HepG2 (cell line): ENCODE results near the gene MYOM1. TPM values are rescaled to one million over a fixed set of nuclear protein-coding genes. Genes with fewer than 3 reads are reported as not detected.

Source experiments
- ATAC-seq: fragments of 200-7000 bp; cut with Tn5 transposase; 3 replicates; pipeline ENCODE4 v1.9.1; 2020; ENCODE audit warnings: mild to moderate bottlenecking, moderate library complexity
- BruUV-seq: library from RNA; stranded (reverse); fragments of 400-500 nt; replicated peaks from 2 replicates; lab custom pipeline; 2021; lab: Mats Ljungman, UMichigan
- CTCF ChIA-PET: fragments of 300-600 bp; formaldehyde crosslinking; extraction: SDS; loops from one replicate; lab custom pipeline; 2021; ENCODE audit warnings: low total read pairs, inconsistent platforms, low intra/inter-chr PET ratio; lab: Yijun Ruan, JAX
- POLR2A ChIA-PET: fragments of 350-600 bp; sonication (Branson Sonifier 250); formaldehyde crosslinking; loops from one replicate; lab custom pipeline; 2020; ENCODE audit warnings: antibody characterized with exemption, inconsistent platforms; lab: Yijun Ruan, JAX
- DNase-seq: peaks from one replicate; pipeline ENCODE4 v3.0.0-alpha.2; 2015; ENCODE audit warnings: low spot score
- FAIRE-seq: peaks from 3 replicates; lab custom pipeline; 2011; peaks lifted over from hg19 to GRCh38; lab: Jason Lieb, UNC
- H2AFZ ChIP-seq: one replicate; pipeline ENCODE4 v1.6.1; 2011; ENCODE audit warnings: low read length, inconsistent platforms
- H3K27ac ChIP-seq: fragments of 300-600 bp; 3 replicates; pipeline ENCODE4 v1.8.0; 2011; ENCODE audit warnings: mixed run types, mild to moderate bottlenecking, mixed read lengths, low read length, inconsistent platforms; ENCODE audit not compliant: insufficient read depth; ENCODE audit errors: extremely low read length
- H3K27me3 ChIP-seq, 2 experiments: fragments of 200-600 bp in 1 of 2; 2 replicates in 1 of 2; 3 replicates in 1 of 2; pipeline versions ENCODE4 v1.6.0 to v1.8.0; 2011; ENCODE audit warnings: low read length in 2 of 2, mild to moderate bottlenecking in 2 of 2, moderate library complexity in 2 of 2, inconsistent platforms in 1 of 2; ENCODE audit not compliant: insufficient read depth in 2 of 2, control insufficient read depth in 1 of 2
- H3K36me3 ChIP-seq, 2 experiments: fragments of 200-600 bp in 1 of 2; replicated peaks in 1 of 2; 2 replicates in 1 of 2; 3 replicates in 1 of 2; pipeline versions ENCODE4 v1.5.1 to v1.8.0; 2011; ENCODE audit warnings: low read length in 2 of 2, inconsistent platforms in 1 of 2; ENCODE audit not compliant: insufficient read depth in 2 of 2, control insufficient read depth in 1 of 2
- H3K4me1 ChIP-seq: 2 replicates; pipeline ENCODE4 v1.5.1; 2012; ENCODE audit warnings: low read length, inconsistent platforms; ENCODE audit not compliant: insufficient read depth
- H3K4me2 ChIP-seq: 2 replicates; pipeline ENCODE4 v1.6.0; 2011; ENCODE audit warnings: low read depth, low read length, inconsistent platforms
- H3K4me3 ChIP-seq, 3 experiments: fragments of 200-600 bp in 1 of 3; sonication (generic), shearing (Covaris generic) in 1 of 3; replicated peaks in 1 of 3; 2 replicates each; pipeline ENCODE4 v1.5.1; 2011 to 2016; ENCODE audit warnings: low read length in 3 of 3, inconsistent platforms in 2 of 3, low read depth in 2 of 3, mild to moderate bottlenecking in 2 of 3, control low read depth in 1 of 3, mixed read lengths in 1 of 3; ENCODE audit not compliant: insufficient read depth in 1 of 3
- H3K79me2 ChIP-seq: one replicate; pipeline ENCODE4 v1.6.1; 2011; ENCODE audit warnings: low read length, inconsistent platforms; ENCODE audit not compliant: insufficient read depth
- H3K9ac ChIP-seq: 2 replicates; pipeline ENCODE4 v1.6.0; 2011; ENCODE audit warnings: mild to moderate bottlenecking, low read depth, low read length, inconsistent platforms; ENCODE audit not compliant: insufficient read depth
- H3K9me3 ChIP-seq: 2 replicates; pipeline ENCODE4 v1.5.1; 2012; ENCODE audit warnings: mild to moderate bottlenecking, low read length
- H4K20me1 ChIP-seq: 2 replicates; pipeline ENCODE4 v1.6.0; 2011; ENCODE audit warnings: inconsistent platforms, mild to moderate bottlenecking, low read length, moderate library complexity; ENCODE audit not compliant: insufficient read depth
- ASH2L ChIP-seq: fragments of 300-600, 200-600 bp; sonication (generic); IDR thresholded peaks from 2 replicates; pipeline ENCODE4 v1.7.0; 2017; ENCODE audit warnings: low read depth, mild to moderate bottlenecking, moderate library complexity, mixed read lengths, low read length; ENCODE audit not compliant: insufficient read length
- CTCF ChIP-seq: sonication (generic); formaldehyde crosslinking; IDR thresholded peaks from 2 replicates; pipeline ENCODE4 v1.5.0; 2020; ENCODE audit warnings: mild to moderate bottlenecking, missing genetic modification reagents, moderate library complexity
- EHMT2 ChIP-seq: fragments of 200-600 bp; sonication (generic); IDR thresholded peaks from 2 replicates; pipeline ENCODE4 v1.7.0; 2017; ENCODE audit warnings: antibody characterized with exemption, low read depth, low read length, borderline replicate concordance
- GLI4 ChIP-seq: sonication (generic); formaldehyde crosslinking; IDR thresholded peaks from 2 replicates; pipeline ENCODE4 v1.5.1; 2020; ENCODE audit warnings: missing genetic modification reagents, mild to moderate bottlenecking, moderate library complexity, borderline replicate concordance
- MXD1 ChIP-seq: sonication (generic); formaldehyde crosslinking; IDR thresholded peaks from 2 replicates; pipeline ENCODE4 v1.4.0; 2020; ENCODE audit warnings: mild to moderate bottlenecking, missing genetic modification reagents
- NPAS2 ChIP-seq: sonication (generic); formaldehyde crosslinking; IDR thresholded peaks from 2 replicates; pipeline ENCODE4 v1.8.0; 2022; ENCODE audit warnings: mild to moderate bottlenecking, missing genetic modification reagents, borderline replicate concordance
- PRMT3 ChIP-seq: sonication (generic); formaldehyde crosslinking; IDR thresholded peaks from 2 replicates; pipeline ENCODE4 v1.8.1; 2022; ENCODE audit warnings: low read depth, mild to moderate bottlenecking, moderate library complexity, missing genetic modification reagents, borderline replicate concordance
- PRPF4 ChIP-seq: fragments of 200-400 bp; formaldehyde crosslinking; IDR thresholded peaks from 2 replicates; pipeline ENCODE4 v1.6.1; 2016; ENCODE audit warnings: low read length, low read depth; ENCODE audit not compliant: poor library complexity, severe bottlenecking
- RXRA ChIP-seq: sonication (generic); formaldehyde crosslinking; IDR thresholded peaks from 2 replicates; pipeline ENCODE4 v1.5.1; 2020; ENCODE audit warnings: missing genetic modification reagents
- SP2 ChIP-seq: sonication (generic); formaldehyde crosslinking; IDR thresholded peaks from 2 replicates; pipeline ENCODE4 v1.5.1; 2020; ENCODE audit warnings: mild to moderate bottlenecking, missing genetic modification reagents
- THYN1 ChIP-seq: sonication (generic); formaldehyde crosslinking; IDR thresholded peaks from 2 replicates; pipeline ENCODE4 v1.8.1; 2023; ENCODE audit warnings: low read depth, mild to moderate bottlenecking, moderate library complexity, missing genetic modification reagents, borderline replicate concordance
- ZBTB20 ChIP-seq: sonication (generic); formaldehyde crosslinking; IDR thresholded peaks from 2 replicates; pipeline ENCODE4 v1.8.1; 2023; ENCODE audit warnings: missing genetic modification reagents, low read depth, mild to moderate bottlenecking, borderline replicate concordance
- ZKSCAN5 ChIP-seq: sonication (generic); formaldehyde crosslinking; IDR thresholded peaks from 2 replicates; pipeline ENCODE4 v1.5.1; 2020; ENCODE audit warnings: mild to moderate bottlenecking, missing genetic modification reagents
- ZMYM3 ChIP-seq: sonication (generic); formaldehyde crosslinking; IDR thresholded peaks from 2 replicates; pipeline ENCODE4 v1.5.1; 2020; ENCODE audit warnings: mild to moderate bottlenecking, missing genetic modification reagents
- ZNF12 ChIP-seq: sonication (generic); formaldehyde crosslinking; IDR thresholded peaks from 2 replicates; pipeline ENCODE4 v1.5.0; 2020; ENCODE audit warnings: missing genetic modification reagents
- ZNF326 ChIP-seq: sonication (generic); formaldehyde crosslinking; IDR thresholded peaks from 2 replicates; pipeline ENCODE4 v1.4.0; 2020; ENCODE audit warnings: missing genetic modification reagents, borderline replicate concordance
- ZNF678 ChIP-seq: sonication (generic); formaldehyde crosslinking; IDR thresholded peaks from 2 replicates; pipeline ENCODE4 v1.4.0; 2020; ENCODE audit warnings: mild to moderate bottlenecking, missing genetic modification reagents
- WGBS: methylation state at CpG from one replicate; pipeline ENCODE4 v1.1.6; 2017; ENCODE audit warnings: low lambda C conversion rate; 5-methylcytosine and 5-hydroxymethylcytosine counted together
- in situ Hi-C: cut with HindIII; loops from 2 replicates; pipeline ENCODE4 v1.10.0; 2017; ENCODE audit warnings: low pct_unique_long_range_greater_than_20kb; ENCODE audit not compliant: extremely low pct_ligation_motif_present
- intact Hi-C: fragments of 100-400 bp; cut with micrococcal nuclease; formaldehyde crosslinking; loops from one replicate; pipeline ENCODE4 v1.10.0; 2022; ENCODE audit not compliant: unreplicated experiment
- polyA plus RNA-seq, 8 experiments: library from polyadenylated mRNA; depleted of rRNA in 3 of 8; stranded (reverse) in 7 of 8; unstranded in 1 of 8; fragments of >200 nt; fragmentation: Illumina TruSeq in 4 of 8; extraction: Trizol in 4 of 8; gene quantifications; 2 replicates each; pipeline versions ENCODE4 v1.2.1 to v1.2.3, GENCODE V29; 2011 to 2016; ENCODE audit warnings: low read depth in 4 of 8, missing spikeins in 1 of 8, mixed read lengths in 1 of 8; ENCODE audit not compliant: insufficient read depth in 1 of 8
- total RNA-seq, 5 experiments: library from RNA; depleted of rRNA; stranded (reverse); fragments of >200 nt; fragmentation: Illumina TruSeq; extraction: Trizol; gene quantifications; 2 replicates each; pipeline ENCODE4 v1.2.3, GENCODE V29; 2016; ENCODE audit warnings: low read depth in 1 of 5

MYOM1 gene
- total and polyA plus RNA-seq, 2 of the 13 experiments (the other 11 are each of a cell fraction or from before 2014, with no cell fraction given), result 0.46 to 0.98 TPM

- TF ChIP-seq CTCF (CRISPR knock-in tag) (no peak), PRMT3 (CRISPR knock-in tag) (no peak), EHMT2 (no peak), ZBTB20 (CRISPR knock-in tag) (no peak), ZNF678 (no peak), ZNF12 (no peak), MXD1 (CRISPR knock-in tag) (no peak)
Observed at GRCh38 chr18:3190610-3191009, 29.2 kb downstream of the MYOM1 start (continued).

GRCh38 chr18:3189884-3190283 lies 29.9 kb downstream of the MYOM1 start:
- Histone ChIP-seq H3K79me2 (no peaks in the 10 kb centered on the region), H3K4me3 (no peak overlapping the region), H3K4me2 (no peak overlapping the region), H3K27ac (no peak overlapping the region), H3K9me3 (no peaks in the 10 kb centered on the region), H3K36me3 (no peaks in the 10 kb centered on the region; a peak in 1 of 5 replicates), H4K20me1 (no peaks in the 10 kb centered on the region), H3K27me3 (no peaks in the 10 kb centered on the region), H3K4me1 (peaks cover 14% of the 10 kb centered on the region), H3K9ac (no peak overlapping the region), H2AFZ (no peak overlapping the region)
- DNase-seq (no peak), FAIRE-seq (no peak), ATAC-seq (no peak)
- no peak for TF ChIP-seq ASH2L
- TF ChIP-seq ZNF326, result no peak
- TF ChIP-seq RXRA (CRISPR knock-in tag), result no peak
- TF ChIP-seq PRPF4, result no peak
- TF ChIP-seq ZKSCAN5 (CRISPR knock-in tag), result no peak
- no peak for TF ChIP-seq GLI4 (CRISPR knock-in tag)
- TF ChIP-seq ZMYM3 (CRISPR knock-in tag), result no peak
- TF ChIP-seq THYN1, result no peak
- TF ChIP-seq SP2, result no peak
- no peak for TF ChIP-seq NPAS2 (CRISPR knock-in tag)
- 70% methylated on average over 5 of the region's 5 CpGs for WGBS
- intact Hi-C loops (no loop called here), in situ Hi-C loops (no loop called here)
- POLR2A ChIA-PET, result no interaction called here
- no TSS peak for BruUV-seq
- CTCF ChIA-PET, result no interaction called here
